Muscle of leg (tissue), 11 donors: Measurements from ENCODE around the gene CFI. TPM values are rescaled to one million over a fixed set of nuclear protein-coding genes. Genes with fewer than 3 reads are reported as not detected.
"Not testable (repeated sequence)": the region's sequence is repeated elsewhere in the genome, so short reads cannot be mapped to it uniquely, and the experiment has no call there.

Experiments
- DNase-seq: peaks from one replicate; pipeline ENCODE4 v3.0.0; 2013
- H3K27ac ChIP-seq: one replicate; pipeline ENCODE4 v1.5.1; 2013; ENCODE audit warnings: mild to moderate bottlenecking, low read length, control low read depth
- H3K27me3 ChIP-seq: one replicate; pipeline ENCODE4 v1.6.1; 2013; ENCODE audit warnings: low read length; ENCODE audit not compliant: control insufficient read depth, insufficient read depth
- H3K36me3 ChIP-seq: one replicate; pipeline ENCODE4 v1.6.1; 2013; ENCODE audit warnings: low read length; ENCODE audit not compliant: control insufficient read depth, insufficient read depth
- H3K4me1 ChIP-seq: one replicate; pipeline ENCODE4 v1.6.1; 2013; ENCODE audit warnings: low read length; ENCODE audit not compliant: control insufficient read depth, insufficient read depth
- H3K4me3 ChIP-seq: one replicate; pipeline ENCODE4 v1.5.1; 2013; ENCODE audit warnings: low read length, control low read depth
- H3K9me3 ChIP-seq: replicated peaks from 2 replicates; pipeline ENCODE4 v1.6.1; 2013; ENCODE audit warnings: low read depth, low read length; ENCODE audit not compliant: control insufficient read depth
- WGBS: methylation state at CpG from one replicate; pipeline ENCODE4 v1.1.5; 2013; ENCODE audit warnings: missing lambda C conversion rate; ENCODE audit not compliant: insufficient coverage; 5-methylcytosine and 5-hydroxymethylcytosine counted together
- polyA plus RNA-seq, 8 donors: library from polyadenylated mRNA; unstranded; fragments of 120-200 nt; gene quantifications; one replicate each; pipeline versions ENCODE4 v1.2.1 to v1.2.3, GENCODE V29; 2013; ENCODE audit warnings: inconsistent platforms in 1 of 8, low replicate concordance in 1 of 8; ENCODE audit not compliant: insufficient read length in 8 of 8, insufficient read depth in 1 of 8
- total RNA-seq: library from RNA; stranded (reverse); fragments of 120-200 nt; gene quantifications from one replicate; pipeline ENCODE4 v1.2.4, GENCODE V29; 2013

Gene CFI
- total and polyA plus RNA-seq, 9 donors = 3.8 to 15.5 (median 6.8) TPM

DNA sequence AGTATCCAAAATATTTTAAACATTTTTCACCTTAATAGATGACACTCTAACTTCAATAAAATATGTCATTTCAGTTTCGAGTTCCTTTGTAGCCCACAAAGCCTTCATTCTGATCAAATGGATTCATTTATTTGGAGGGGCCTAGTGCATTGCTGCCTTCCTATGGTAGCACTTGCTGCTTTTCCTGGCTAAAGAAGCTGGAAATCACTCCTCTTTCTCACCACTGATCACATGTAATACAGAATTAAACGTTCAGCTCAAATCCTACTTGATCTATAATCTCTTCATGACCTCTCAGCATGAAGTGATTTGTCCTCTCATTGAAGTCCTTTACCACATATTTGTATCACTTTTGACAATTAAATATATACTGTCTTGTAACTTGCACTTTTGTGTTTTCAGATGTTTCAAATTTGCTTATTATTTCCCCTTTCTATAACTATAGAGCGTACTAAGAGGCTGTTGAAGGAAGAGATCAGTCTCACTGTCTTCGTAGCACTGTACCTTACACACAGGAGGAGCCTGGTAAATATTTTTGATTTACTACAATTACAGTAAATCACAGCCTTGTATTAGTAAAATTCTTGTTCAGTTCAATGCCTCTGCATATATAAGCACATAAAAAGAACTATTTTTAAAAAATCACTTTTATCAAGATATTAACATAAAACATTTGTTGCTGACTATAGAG is 555 bp downstream of the CFI start:
- DNase-seq = no peak
- peaks cover 2% of the 10 kb centered on the region for H3K9me3 ChIP-seq
- no peaks in the 10 kb centered on the region for H3K27me3 ChIP-seq
- 40% methylated on average over 1 of the region's 4 CpGs for WGBS
- H3K27ac ChIP-seq = peak overlapping the region; percentile 43
- no peaks in the 10 kb centered on the region for H3K36me3 ChIP-seq
- no peaks in the 10 kb centered on the region for H3K4me1 ChIP-seq
- H3K4me3 ChIP-seq = no peak overlapping the region

DNA sequence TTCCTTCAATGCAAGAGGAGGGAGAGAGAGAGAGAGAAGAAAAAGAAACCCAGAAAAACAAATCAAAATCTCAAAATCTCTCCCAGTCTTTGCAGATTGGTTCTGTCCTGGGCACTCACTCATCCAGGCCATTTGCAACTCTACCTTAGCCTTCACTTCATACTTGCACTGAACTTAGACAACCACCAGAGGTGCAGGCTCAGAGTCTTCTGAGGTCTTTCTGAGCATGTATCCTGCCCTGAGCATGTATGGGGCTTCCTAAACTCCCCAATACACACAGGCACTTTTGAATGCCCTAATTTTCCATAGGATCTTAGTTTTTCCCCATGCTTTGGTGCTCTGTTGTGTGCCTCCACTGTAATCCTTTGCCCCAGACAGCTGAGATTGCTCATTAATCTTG is 2.9 kb downstream of the CFI start:
- H3K9me3 ChIP-seq = peaks cover 8% of the 10 kb centered on the region
- no peaks in the 10 kb centered on the region for H3K36me3 ChIP-seq
- no peak overlapping the region for H3K4me3 ChIP-seq
- no peaks in the 10 kb centered on the region for H3K4me1 ChIP-seq
- H3K27me3 ChIP-seq = no peaks in the 10 kb centered on the region
- no peak for DNase-seq
- no peak overlapping the region for H3K27ac ChIP-seq

DNA sequence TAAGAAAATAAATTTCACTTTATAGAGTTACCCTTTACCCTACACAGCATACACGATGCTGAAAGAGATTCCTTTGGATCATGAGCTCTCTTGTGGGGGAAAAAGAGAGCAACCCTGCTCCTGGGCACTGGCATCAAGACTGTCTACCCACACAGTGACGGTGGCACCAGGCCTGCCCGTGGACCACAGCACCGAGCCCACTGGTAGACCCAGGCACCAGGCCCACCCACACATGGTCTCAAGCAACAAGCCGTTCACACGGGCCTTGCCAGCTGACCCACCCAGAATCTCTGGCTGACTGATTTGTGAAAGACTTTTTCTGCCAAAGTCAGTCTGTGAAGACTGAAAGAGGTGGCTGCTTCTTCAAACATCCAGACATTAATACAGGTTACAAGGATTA is 6.7 kb downstream of the CFI start:
- WGBS = 85% methylated on average over 3 of the region's 6 CpGs
- peaks cover 8% of the 10 kb centered on the region for H3K9me3 ChIP-seq
- H3K27ac ChIP-seq = no peak overlapping the region
- no peak for DNase-seq
- H3K4me3 ChIP-seq = no peak overlapping the region
- no peaks in the 10 kb centered on the region for H3K36me3 ChIP-seq
- H3K27me3 ChIP-seq = no peaks in the 10 kb centered on the region
- no peaks in the 10 kb centered on the region for H3K4me1 ChIP-seq

DNA sequence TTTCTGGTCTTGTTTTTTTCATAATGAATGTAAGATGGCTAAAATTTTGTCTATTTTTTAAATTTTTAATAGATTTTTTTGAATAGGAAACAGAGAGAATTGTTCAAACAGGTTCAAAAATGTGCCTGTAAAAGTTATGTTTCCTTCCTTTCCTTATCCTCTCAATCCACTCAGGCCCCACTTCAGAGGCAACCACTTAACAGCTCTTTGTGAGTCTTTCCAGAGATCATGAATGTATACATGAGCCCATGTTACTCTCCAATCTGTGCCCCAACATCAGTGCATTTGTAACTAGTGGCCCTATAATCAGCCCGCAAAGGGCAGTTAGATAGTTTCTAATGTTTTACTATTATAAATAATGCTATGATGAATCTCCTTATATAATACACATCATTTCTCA is 14.0 kb downstream of the CFI start:
- H3K9me3 ChIP-seq = no peaks in the 10 kb centered on the region
- DNase-seq = no peak
- H3K27me3 ChIP-seq = no peaks in the 10 kb centered on the region
- no peak overlapping the region for H3K4me3 ChIP-seq
- no peak overlapping the region for H3K27ac ChIP-seq
- H3K36me3 ChIP-seq = no peaks in the 10 kb centered on the region
- no peaks in the 10 kb centered on the region for H3K4me1 ChIP-seq
- no CpG with 5 or more reads among the region's 1 CpG for WGBS

DNA sequence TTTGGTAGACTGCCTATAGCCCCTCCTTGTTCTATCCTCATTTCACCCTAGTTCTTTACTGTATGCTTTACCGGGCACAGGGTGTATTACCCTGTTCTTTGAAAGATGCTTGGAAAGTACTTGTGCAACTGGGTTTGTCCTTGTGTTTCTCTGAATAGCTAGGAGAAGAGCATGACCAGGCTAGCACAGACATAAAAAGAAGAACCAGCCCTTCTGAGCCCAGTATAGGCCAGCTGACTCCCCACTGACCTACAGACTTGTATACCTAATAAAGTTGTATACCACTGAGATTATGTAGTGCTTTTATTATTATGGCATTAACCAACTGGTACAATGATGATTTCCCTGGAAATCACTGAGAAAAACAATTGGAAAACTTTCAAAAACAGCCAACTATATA is 15.0 kb downstream of the CFI start:
- Histone ChIP-seq H3K4me3 (no peak overlapping the region), H3K9me3 (no peaks in the 10 kb centered on the region), H3K36me3 (no peaks in the 10 kb centered on the region), H3K4me1 (no peaks in the 10 kb centered on the region), H3K27ac (no peak overlapping the region), H3K27me3 (no peaks in the 10 kb centered on the region)
- DNase-seq = no peak
- WGBS = no CpG with 5 or more reads among the region's 1 CpG

DNA sequence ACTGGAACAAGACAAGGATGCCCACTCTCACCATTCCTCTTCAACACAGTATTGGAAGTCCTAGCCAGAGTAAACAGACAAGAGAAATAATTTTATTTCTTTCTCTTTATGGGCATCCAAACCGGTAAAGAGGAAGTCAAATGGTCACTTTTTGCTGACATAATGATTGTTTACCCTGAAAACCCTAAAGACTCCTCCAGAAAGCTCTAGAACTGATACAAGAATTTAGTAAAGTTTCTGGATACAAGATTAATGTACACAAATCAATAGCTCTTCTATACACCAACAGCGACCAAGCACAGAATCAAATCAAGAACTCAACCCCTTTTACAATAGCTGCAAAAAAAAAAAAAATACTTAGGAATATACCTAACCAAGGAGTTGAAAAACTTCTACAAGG is 19.7 kb downstream of the CFI start:
- WGBS = no CpG with 5 or more reads among the region's 2 CpGs
- not testable (repeated sequence) for H3K36me3 ChIP-seq, H3K27me3 ChIP-seq, H3K27ac ChIP-seq, H3K9me3 ChIP-seq, H3K4me1 ChIP-seq, DNase-seq, H3K4me3 ChIP-seq

DNA sequence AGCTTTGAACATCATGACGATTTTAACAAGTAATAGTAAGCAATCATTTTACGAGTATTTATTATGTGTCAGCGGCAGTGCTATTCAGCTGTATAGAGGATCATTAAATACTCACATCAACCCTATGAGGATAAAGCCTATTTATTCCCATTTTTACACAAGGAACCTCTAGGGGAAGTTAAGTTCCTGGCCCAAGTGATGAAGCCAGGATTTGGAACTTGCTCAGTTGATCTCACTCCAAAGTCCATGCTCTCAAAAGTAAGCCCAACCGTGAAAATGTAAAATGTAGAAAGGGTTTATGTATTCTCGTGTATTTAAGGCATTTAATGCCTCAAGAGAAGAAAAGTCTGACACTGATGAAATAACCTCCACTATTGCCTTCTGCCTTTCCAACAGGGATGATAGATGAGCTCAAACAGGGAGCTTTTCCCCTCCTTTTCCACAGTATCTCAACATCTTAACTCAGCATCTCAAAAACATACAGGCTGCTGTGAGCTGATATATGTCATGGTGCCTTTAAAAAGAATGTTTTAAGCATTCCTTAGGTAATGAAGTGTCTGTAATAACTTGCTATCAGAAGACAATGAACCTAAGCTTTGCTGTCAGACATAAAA is 36.9 kb downstream of the CFI start:
- H3K27ac ChIP-seq = no peak overlapping the region
- no peaks in the 10 kb centered on the region for H3K27me3 ChIP-seq
- peaks cover 3% of the 10 kb centered on the region for H3K4me1 ChIP-seq
- no peaks in the 10 kb centered on the region for H3K36me3 ChIP-seq
- H3K4me3 ChIP-seq = no peak overlapping the region
- WGBS = no CpG with 5 or more reads among the region's 5 CpGs
- H3K9me3 ChIP-seq = no peaks in the 10 kb centered on the region
- DNase-seq = peak; percentile 73

DNA sequence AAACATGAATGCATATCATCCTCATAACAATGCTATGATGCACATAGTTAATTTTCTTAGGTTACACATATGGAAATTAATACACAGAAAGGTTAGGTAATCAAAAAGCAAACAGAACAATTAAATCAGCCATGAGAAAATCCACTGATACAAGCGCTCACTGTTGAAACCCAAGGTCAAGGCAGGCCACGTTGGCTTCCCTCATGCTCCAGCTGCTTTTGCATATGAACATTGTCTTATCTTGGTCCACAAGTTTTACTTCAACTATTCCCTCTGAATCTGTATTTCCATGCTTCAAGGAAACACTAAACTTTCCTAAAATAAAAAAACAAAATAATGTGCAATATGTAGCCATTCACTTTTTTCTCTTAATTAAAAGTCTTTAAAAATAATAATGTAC is 37.4 kb downstream of the CFI start:
- 43% methylated on average over 2 of the region's 2 CpGs for WGBS
- Histone ChIP-seq H3K4me3 (no peak overlapping the region), H3K27ac (no peak overlapping the region), H3K9me3 (no peaks in the 10 kb centered on the region), H3K4me1 (peaks cover 3% of the 10 kb centered on the region), H3K36me3 (no peaks in the 10 kb centered on the region), H3K27me3 (no peaks in the 10 kb centered on the region)
- DNase-seq = peak; percentile 51

DNA sequence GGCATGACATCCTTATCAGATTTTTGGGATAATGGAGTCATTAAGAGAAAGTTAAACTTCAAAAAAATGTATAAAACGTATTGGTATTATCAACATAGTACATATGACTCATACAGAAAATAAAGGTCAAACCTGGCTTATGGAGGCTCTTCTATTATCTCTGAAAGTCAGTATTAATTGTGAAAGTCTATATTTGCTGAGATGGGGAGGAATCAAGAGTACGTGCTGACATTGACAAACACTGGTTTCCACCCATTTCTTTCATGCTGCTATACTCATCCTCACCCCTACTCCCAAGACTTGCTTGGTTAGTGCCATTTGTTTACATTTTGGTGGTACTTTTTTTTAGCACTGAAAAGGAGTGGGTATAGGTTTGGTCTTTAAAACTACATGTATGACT is 41.1 kb downstream of the CFI start:
- no peaks in the 10 kb centered on the region for H3K27me3 ChIP-seq
- H3K4me1 ChIP-seq = peaks cover 3% of the 10 kb centered on the region
- no peak for DNase-seq
- no CpG with 5 or more reads among the region's 2 CpGs for WGBS
- H3K9me3 ChIP-seq = no peaks in the 10 kb centered on the region
- H3K36me3 ChIP-seq = no peaks in the 10 kb centered on the region
- no peak overlapping the region for H3K4me3 ChIP-seq
- H3K27ac ChIP-seq = no peak overlapping the region

DNA sequence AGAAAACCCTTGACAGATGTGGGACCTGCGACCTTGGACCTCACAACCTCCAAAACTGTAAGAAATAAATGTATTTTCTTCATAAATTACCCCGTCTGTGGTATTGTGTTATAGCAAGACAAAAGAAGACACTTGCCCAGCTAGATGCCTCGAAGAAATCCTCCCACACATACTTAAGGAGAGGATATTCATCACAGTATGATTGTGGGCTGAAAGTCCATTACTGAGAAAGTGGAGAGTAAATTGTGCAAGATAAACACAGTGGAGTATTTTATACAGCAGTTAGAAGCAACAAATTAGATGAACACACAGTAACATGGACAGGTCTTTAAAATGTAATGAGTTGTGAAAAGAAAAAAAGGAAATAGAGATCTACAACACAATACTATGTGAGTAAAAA is 46.1 kb downstream of the CFI start:
- no peaks in the 10 kb centered on the region for H3K9me3 ChIP-seq
- no peaks in the 10 kb centered on the region for H3K4me1 ChIP-seq
- H3K27me3 ChIP-seq = no peaks in the 10 kb centered on the region
- H3K36me3 ChIP-seq = no peaks in the 10 kb centered on the region
- no peak for DNase-seq
- WGBS = no CpG with 5 or more reads among the region's 3 CpGs
- no peak overlapping the region for H3K4me3 ChIP-seq
- H3K27ac ChIP-seq = no peak overlapping the region
